Measurements from ENCODE around the gene HYAL1. TPM values are rescaled to one million over a fixed set of nuclear protein-coding genes. Genes with fewer than 3 reads are reported as not detected.
A peak's percentile ranks its signal among the peaks of the same experiment; 100 is the strongest.

HYAL1 gene
- total RNA-seq, 1 donor from 2014 or later, result 0.83 TPM

- Mint-ChIP-seq H3K4me1 (ENCODE audit: unreplicated experiment) (peaks cover 28% of the 10 kb centered on the region), H3K27me3 (ENCODE audit: unreplicated experiment) (no peaks in the 10 kb centered on the region), H3K36me3 (ENCODE audit: unreplicated experiment) (peaks cover 7% of the 10 kb centered on the region), H3K27ac (ENCODE audit: unreplicated experiment) (no peak overlapping the region), H3K9me3 (ENCODE audit: unreplicated experiment) (no peaks in the 10 kb centered on the region), H3K4me3 (ENCODE audit: unreplicated experiment) (no peak overlapping the region)
- DNase-seq (ENCODE audit: extremely low spot score, unreplicated experiment), result no peak
- TF ChIP-seq CTCF (IDR thresholded peaks at IDR 0.05), result no peak
Observed at GRCh38 chr3:50318615-50319014, 15.2 kb upstream of the HYAL1 start.

GRCh38 chr3:50318163-50318562 lies 14.8 kb upstream of the HYAL1 start:
- Mint-ChIP-seq H3K4me1 (ENCODE audit: unreplicated experiment) (peaks cover 28% of the 10 kb centered on the region), H3K27ac (ENCODE audit: unreplicated experiment) (no peak overlapping the region), H3K9me3 (ENCODE audit: unreplicated experiment) (no peaks in the 10 kb centered on the region), H3K4me3 (ENCODE audit: unreplicated experiment) (no peak overlapping the region), H3K27me3 (ENCODE audit: unreplicated experiment) (no peaks in the 10 kb centered on the region), H3K36me3 (ENCODE audit: unreplicated experiment) (peaks cover 7% of the 10 kb centered on the region)
- TF ChIP-seq CTCF (IDR thresholded peaks at IDR 0.05), result no peak
- no peak for DNase-seq (ENCODE audit: extremely low spot score, unreplicated experiment)

- DNase-seq (ENCODE audit: extremely low spot score, unreplicated experiment), result no peak
- Mint-ChIP-seq H3K4me3 (ENCODE audit: unreplicated experiment) (no peak overlapping the region), H3K27me3 (ENCODE audit: unreplicated experiment) (no peaks in the 10 kb centered on the region), H3K4me1 (ENCODE audit: unreplicated experiment) (peaks cover 26% of the 10 kb centered on the region), H3K27ac (ENCODE audit: unreplicated experiment) (no peak overlapping the region), H3K9me3 (ENCODE audit: unreplicated experiment) (no peaks in the 10 kb centered on the region), H3K36me3 (ENCODE audit: unreplicated experiment) (peaks cover 7% of the 10 kb centered on the region)
- TF ChIP-seq CTCF (IDR thresholded peaks at IDR 0.05), result no peak
Observed at GRCh38 chr3:50317300-50317699, 13.9 kb upstream of the HYAL1 start.

- no peak for TF ChIP-seq CTCF (IDR thresholded peaks at IDR 0.05)
- Mint-ChIP-seq H3K36me3 (ENCODE audit: unreplicated experiment) (peaks cover 7% of the 10 kb centered on the region), H3K27ac (ENCODE audit: unreplicated experiment) (peak overlapping the region; percentile 34), H3K9me3 (ENCODE audit: unreplicated experiment) (no peaks in the 10 kb centered on the region), H3K4me3 (ENCODE audit: unreplicated experiment) (no peak overlapping the region), H3K4me1 (ENCODE audit: unreplicated experiment) (peaks cover 23% of the 10 kb centered on the region), H3K27me3 (ENCODE audit: unreplicated experiment) (no peaks in the 10 kb centered on the region)
- no peak for DNase-seq (ENCODE audit: extremely low spot score, unreplicated experiment)
Observed at GRCh38 chr3:50316657-50317242, 13.4 kb upstream of the HYAL1 start.

GRCh38 chr3:50314816-50315215 lies 11.4 kb upstream of the HYAL1 start:
- no peak for TF ChIP-seq CTCF (IDR thresholded peaks at IDR 0.05)
- peaks cover 15% of the 10 kb centered on the region for H3K4me1 Mint-ChIP-seq (ENCODE audit: unreplicated experiment)
- H3K9me3 Mint-ChIP-seq (ENCODE audit: unreplicated experiment), result no peaks in the 10 kb centered on the region
- H3K27ac Mint-ChIP-seq (ENCODE audit: unreplicated experiment), result no peak overlapping the region
- no peak for DNase-seq (ENCODE audit: extremely low spot score, unreplicated experiment)
- no peak overlapping the region for H3K4me3 Mint-ChIP-seq (ENCODE audit: unreplicated experiment)
- H3K36me3 Mint-ChIP-seq (ENCODE audit: unreplicated experiment), result peaks cover 7% of the 10 kb centered on the region
- H3K27me3 Mint-ChIP-seq (ENCODE audit: unreplicated experiment), result no peaks in the 10 kb centered on the region

All from osteocyte (in vitro differentiated cells).